DOHH2 (cell line): ENCODE data around the gene THAP4.

Experiments used
- CTCF ChIP-seq: fragments of 200-600 bp; sonication (generic); IDR thresholded peaks from one replicate; pipeline ENCODE4 v1.5.1; 2014; ENCODE audit warnings: antibody characterized with exemption, mild to moderate bottlenecking, low read depth, low read length; ENCODE audit not compliant: poor library complexity, severe bottlenecking
- EZH2phosphoT487 ChIP-seq: fragments of 200-600 bp; sonication (generic); IDR thresholded peaks from 2 replicates; pipeline ENCODE4 v1.6.1; 2017; ENCODE audit warnings: borderline replicate concordance, mild to moderate bottlenecking, antibody characterized with exemption, low read length, moderate library complexity, mixed read lengths

GRCh38 chr2:241640165-241640795 is 3.3 kb upstream of the THAP4 start:
- TF ChIP-seq CTCF (no peak), EZH2phosphoT487 (no peak)
